ENCODE results near the gene HSDL1. TPM values are rescaled to one million over a fixed set of nuclear protein-coding genes. Genes with fewer than 3 reads are reported as not detected.
A peak's percentile ranks its signal among the peaks of the same experiment; 100 is the strongest.

Gene HSDL1
- polyA plus RNA-seq (2013): 17.6 and 19.2 TPM in 2 replicates

GRCh38 chr16:84144859-84145639 is at the start of gene HSDL1, which contains the start of gene DNAAF1:
Gene HSDL1, minus strand, starts transcription at chr16:84145177. Its CDS starts 13,856 bp downstream, at chr16:84131321.
Gene DNAAF1, plus strand, starts transcription at chr16:84145308. Its CDS starts 133 bp downstream, at chr16:84145441.
- Histone ChIP-seq H4K8ac (ENCODE audit: low read depth, low read length) (peak within 1 kb of the TSS; percentile 79), H3K9me3 (ENCODE audit: insufficient read depth, low read depth, low read length) (no peaks in the 10 kb centered on the region), H3K4me3 (ENCODE audit: low read depth, low read length) (peak within 1 kb of the TSS; percentile 85), H2BK12ac (ENCODE audit: low read length) (no peak within 1 kb of the TSS), H3K9ac (ENCODE audit: low read length) (peak within 1 kb of the TSS; percentile 73), H2AFZ (ENCODE audit: insufficient read depth, low read length, poor library complexity) (peak within 1 kb of the TSS; percentile 71), H3K23ac (ENCODE audit: low read length) (no peak within 1 kb of the TSS), H2AK5ac (ENCODE audit: low read length) (no peak within 1 kb of the TSS), H4K12ac (ENCODE audit: low read depth, low read length) (peak within 1 kb of the TSS; percentile 71), H3K36me3 (ENCODE audit: control insufficient read depth in 1 of 2, insufficient read depth in 2 of 2, low read length in 2 of 2) (no peaks in the 10 kb centered on the region), H3K14ac (ENCODE audit: low read length) (no peak within 1 kb of the TSS), H3K79me2 (ENCODE audit: control insufficient read depth, insufficient read depth, low read length, poor library complexity) (peaks cover 2% of the 10 kb centered on the region), H2BK120ac (ENCODE audit: insufficient read depth, low read length, poor library complexity) (no peak within 1 kb of the TSS), H3K4me1 (ENCODE audit: control insufficient read depth in 1 of 2, insufficient read depth in 2 of 2, low read length in 2 of 2) (peaks cover 0 to 2% of the 10 kb centered on the region in 2 experiments), H3K79me1 (ENCODE audit: low read length) (peaks cover 3% of the 10 kb centered on the region), H3K4ac (ENCODE audit: low read depth, low read length) (peak within 1 kb of the TSS; percentile 44), H3K18ac (ENCODE audit: low read length) (peak within 1 kb of the TSS; percentile 77), H4K91ac (ENCODE audit: low read depth, low read length) (peak within 1 kb of the TSS; percentile 60), H3K27ac (ENCODE audit: low read depth, low read length) (peak within 1 kb of the TSS; percentile 49), H3K4me2 (ENCODE audit: low read length) (peak within 1 kb of the TSS; percentile 94), H3K27me3 (ENCODE audit: insufficient read depth, low read length) (no peaks in the 10 kb centered on the region), H2BK5ac (ENCODE audit: low read depth, low read length, poor library complexity) (no peak within 1 kb of the TSS)
- WGBS (ENCODE audit: extremely low coverage, insufficient coverage, insufficient read length): no CpG with 5 or more reads among the region's 89 CpGs
- DNase-seq: peak; percentile 84 to 95

GRCh38 chr16:84194018-84194417 is 49.0 kb upstream of the HSDL1 start:
- Histone ChIP-seq H3K4me2 (ENCODE audit: low read length) (no peak overlapping the region), H3K4ac (ENCODE audit: low read depth, low read length) (no peak overlapping the region), H2BK12ac (ENCODE audit: low read length) (no peak overlapping the region), H3K9ac (ENCODE audit: low read length) (no peak overlapping the region), H4K8ac (ENCODE audit: low read depth, low read length) (no peak overlapping the region), H4K91ac (ENCODE audit: low read depth, low read length) (no peak overlapping the region), H2AFZ (ENCODE audit: insufficient read depth, low read length, poor library complexity) (no peak overlapping the region), H2AK5ac (ENCODE audit: low read length) (no peak overlapping the region), H2BK120ac (ENCODE audit: insufficient read depth, low read length, poor library complexity) (no peak overlapping the region), H3K36me3 (ENCODE audit: control insufficient read depth in 1 of 2, insufficient read depth in 2 of 2, low read length in 2 of 2) (no peaks in the 10 kb centered on the region), H3K27me3 (ENCODE audit: insufficient read depth, low read length) (no peaks in the 10 kb centered on the region), H3K4me1 (ENCODE audit: control insufficient read depth in 1 of 2, insufficient read depth in 2 of 2, low read length in 2 of 2) (peaks cover 2 to 10% of the 10 kb centered on the region in 2 experiments), H3K4me3 (ENCODE audit: low read depth, low read length) (no peak overlapping the region), H3K27ac (ENCODE audit: low read depth, low read length) (no peak overlapping the region), H2BK5ac (ENCODE audit: low read depth, low read length, poor library complexity) (no peak overlapping the region), H3K79me2 (ENCODE audit: control insufficient read depth, insufficient read depth, low read length, poor library complexity) (no peaks in the 10 kb centered on the region), H4K12ac (ENCODE audit: low read depth, low read length) (no peak overlapping the region), H3K14ac (ENCODE audit: low read length) (no peak overlapping the region), H3K23ac (ENCODE audit: low read length) (no peak overlapping the region), H3K9me3 (ENCODE audit: insufficient read depth, low read depth, low read length) (peaks cover 3% of the 10 kb centered on the region), H3K18ac (ENCODE audit: low read length) (no peak overlapping the region), H3K79me1 (ENCODE audit: low read length) (no peaks in the 10 kb centered on the region)
- WGBS (ENCODE audit: extremely low coverage, insufficient coverage, insufficient read length): no CpG with 5 or more reads among the region's 11 CpGs
- no peak for DNase-seq

DNA sequence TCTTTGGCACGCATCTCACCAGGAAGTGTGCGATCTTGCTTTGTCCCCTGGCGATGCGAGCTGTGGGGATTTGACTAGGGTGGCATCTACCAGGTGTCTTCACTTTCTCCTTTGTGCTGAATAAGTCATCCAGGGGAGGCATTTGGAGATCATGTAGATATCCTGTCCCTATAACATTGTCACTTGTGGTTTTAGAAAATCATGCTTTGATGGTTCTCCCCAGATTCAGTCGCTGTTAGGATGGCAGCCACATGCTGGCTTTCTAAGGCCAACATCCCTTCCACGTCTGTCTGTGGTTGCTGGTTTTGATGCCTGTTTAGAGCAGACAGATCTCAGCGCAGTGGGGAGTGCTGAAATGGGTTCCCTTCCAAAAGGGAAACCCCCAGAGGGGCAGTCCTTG is 48.5 kb upstream of the HSDL1 start:
- no peaks in the 10 kb centered on the region for H3K36me3 ChIP-seq (ENCODE audit: control insufficient read depth in 1 of 2, insufficient read depth in 2 of 2, low read length in 2 of 2)
- H2BK12ac ChIP-seq (ENCODE audit: low read length): no peak overlapping the region
- no peaks in the 10 kb centered on the region for H3K27me3 ChIP-seq (ENCODE audit: insufficient read depth, low read length)
- no peak overlapping the region for H3K23ac ChIP-seq (ENCODE audit: low read length)
- H2AFZ ChIP-seq (ENCODE audit: insufficient read depth, low read length, poor library complexity): no peak overlapping the region
- WGBS (ENCODE audit: extremely low coverage, insufficient coverage, insufficient read length): no CpG with 5 or more reads among the region's 7 CpGs
- no peak overlapping the region for H3K9ac ChIP-seq (ENCODE audit: low read length)
- no peak overlapping the region for H4K8ac ChIP-seq (ENCODE audit: low read depth, low read length)
- no peak for DNase-seq
- no peak overlapping the region for H3K4me3 ChIP-seq (ENCODE audit: low read depth, low read length)
- peaks cover 3% of the 10 kb centered on the region for H3K9me3 ChIP-seq (ENCODE audit: insufficient read depth, low read depth, low read length)
- H2BK120ac ChIP-seq (ENCODE audit: insufficient read depth, low read length, poor library complexity): no peak overlapping the region
- no peaks in the 10 kb centered on the region for H3K79me2 ChIP-seq (ENCODE audit: control insufficient read depth, insufficient read depth, low read length, poor library complexity)
- no peak overlapping the region for H3K18ac ChIP-seq (ENCODE audit: low read length)
- H3K27ac ChIP-seq (ENCODE audit: low read depth, low read length): no peak overlapping the region
- no peak overlapping the region for H3K14ac ChIP-seq (ENCODE audit: low read length)
- H2BK5ac ChIP-seq (ENCODE audit: low read depth, low read length, poor library complexity): no peak overlapping the region
- H4K91ac ChIP-seq (ENCODE audit: low read depth, low read length): no peak overlapping the region
- no peak overlapping the region for H4K12ac ChIP-seq (ENCODE audit: low read depth, low read length)
- no peak overlapping the region for H2AK5ac ChIP-seq (ENCODE audit: low read length)
- H3K4me2 ChIP-seq (ENCODE audit: low read length): no peak overlapping the region
- H3K4me1 ChIP-seq (ENCODE audit: control insufficient read depth in 1 of 2, insufficient read depth in 2 of 2, low read length in 2 of 2): peaks cover 2 to 10% of the 10 kb centered on the region in 2 experiments
- no peaks in the 10 kb centered on the region for H3K79me1 ChIP-seq (ENCODE audit: low read length)
- no peak overlapping the region for H3K4ac ChIP-seq (ENCODE audit: low read depth, low read length)

DNA sequence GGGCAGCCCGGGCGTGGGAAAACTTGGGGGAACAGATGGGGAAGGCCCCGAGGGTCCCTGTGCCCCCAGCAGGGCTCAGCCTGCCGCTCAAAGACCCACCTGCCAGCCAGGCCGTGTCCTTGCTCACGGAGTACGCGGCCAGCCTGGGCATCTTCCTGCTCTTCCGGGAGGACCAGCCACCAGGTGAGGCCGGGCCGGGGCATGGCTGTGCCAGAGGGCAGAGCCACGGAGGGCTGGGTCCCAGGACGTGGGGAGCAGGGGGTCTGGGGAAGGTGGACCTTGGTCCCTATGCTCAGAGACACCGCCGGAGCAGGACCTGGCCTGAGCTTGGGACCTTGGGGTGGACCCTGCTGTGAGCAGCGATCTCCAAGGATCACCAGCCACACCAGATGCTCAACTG is 46.5 kb upstream of the HSDL1 start:
- Histone ChIP-seq H3K27ac (ENCODE audit: low read depth, low read length) (no peak overlapping the region), H3K14ac (ENCODE audit: low read length) (peak overlapping the region; percentile 0), H3K9me3 (ENCODE audit: insufficient read depth, low read depth, low read length) (peaks cover 3% of the 10 kb centered on the region), H3K4ac (ENCODE audit: low read depth, low read length) (no peak overlapping the region), H2BK120ac (ENCODE audit: insufficient read depth, low read length, poor library complexity) (no peak overlapping the region), H3K4me3 (ENCODE audit: low read depth, low read length) (no peak overlapping the region), H2BK12ac (ENCODE audit: low read length) (no peak overlapping the region), H3K79me1 (ENCODE audit: low read length) (peaks cover 3% of the 10 kb centered on the region), H3K23ac (ENCODE audit: low read length) (no peak overlapping the region), H3K4me2 (ENCODE audit: low read length) (no peak overlapping the region), H4K8ac (ENCODE audit: low read depth, low read length) (no peak overlapping the region), H3K18ac (ENCODE audit: low read length) (no peak overlapping the region), H2AFZ (ENCODE audit: insufficient read depth, low read length, poor library complexity) (no peak overlapping the region), H4K12ac (ENCODE audit: low read depth, low read length) (no peak overlapping the region), H3K9ac (ENCODE audit: low read length) (no peak overlapping the region), H3K79me2 (ENCODE audit: control insufficient read depth, insufficient read depth, low read length, poor library complexity) (peaks cover 3% of the 10 kb centered on the region), H3K36me3 (ENCODE audit: control insufficient read depth in 1 of 2, insufficient read depth in 2 of 2, low read length in 2 of 2) (no peaks in the 10 kb centered on the region), H4K91ac (ENCODE audit: low read depth, low read length) (peak overlapping the region; percentile 20), H2BK5ac (ENCODE audit: low read depth, low read length, poor library complexity) (no peak overlapping the region), H3K4me1 (ENCODE audit: control insufficient read depth in 1 of 2, insufficient read depth in 2 of 2, low read length in 2 of 2) (peaks cover 0 to 7% of the 10 kb centered on the region in 2 experiments), H2AK5ac (ENCODE audit: low read length) (no peak overlapping the region), H3K27me3 (ENCODE audit: insufficient read depth, low read length) (no peaks in the 10 kb centered on the region)
- WGBS (ENCODE audit: extremely low coverage, insufficient coverage, insufficient read length): no CpG with 5 or more reads among the region's 16 CpGs
- no peak for DNase-seq

All from trophoblast cell (in vitro differentiated cells and primary cell).